HL-60 (cell line): ENCODE results near the gene PIGX.

Experiments used
- DNase-seq, 2 experiments: peaks; one replicate each; pipeline ENCODE4 v3.0.0-alpha.2; 2010 to 2020; ENCODE audit warnings: low read depth in 1 of 2, low spot score in 1 of 2
- H3K27ac ChIP-seq: fragments of 250-450 bp; sonication (Bioruptor Pico); replicated peaks from 2 replicates; pipeline ENCODE4 v1.5.1; 2020; ENCODE audit warnings: mild to moderate bottlenecking, moderate library complexity
- H3K27me3 ChIP-seq: fragments of 250-450 bp; sonication (Bioruptor Pico); 2 replicates; pipeline ENCODE4 v1.5.1; 2021; ENCODE audit warnings: mild to moderate bottlenecking, moderate library complexity; ENCODE audit not compliant: insufficient read depth, poor library complexity, severe bottlenecking
- H3K4me3 ChIP-seq: replicated peaks from 2 replicates; pipeline ENCODE4 v1.5.1; 2011; ENCODE audit warnings: mild to moderate bottlenecking, control low read depth, low read length; ENCODE audit not compliant: insufficient read depth
- GABPA ChIP-seq: IDR thresholded peaks from 2 replicates; pipeline ENCODE4 v1.6.1; 2012; ENCODE audit warnings: low read depth
- POLR2AphosphoS5 ChIP-seq: IDR thresholded peaks from 2 replicates; pipeline ENCODE4 v1.6.1; 2012; ENCODE audit warnings: low read depth
- SPI1 ChIP-seq: IDR thresholded peaks from 2 replicates; pipeline ENCODE4 v1.6.1; 2012; ENCODE audit warnings: low read depth, mild to moderate bottlenecking, borderline replicate concordance
- TF ChIP-seq, protein P1 (sequence below): IDR thresholded peaks from 2 replicates; pipeline ENCODE4 v1.6.1; 2012; ENCODE audit warnings: low read depth; ENCODE audit not compliant: insufficient replicate concordance
- TF ChIP-seq, protein P2 (sequence below): IDR thresholded peaks from one replicate; pipeline ENCODE4 v1.5.1; 2011; ENCODE audit warnings: low read length, control low read depth, inconsistent platforms; ENCODE audit not compliant: insufficient read depth

PIGX gene

GRCh38 chr3:196765454-196765853 lies 53.3 kb downstream of the PIGX start:
- Histone ChIP-seq H3K27me3 (no peaks in the 10 kb centered on the region), H3K27ac (no peak overlapping the region), H3K4me3 (no peak overlapping the region)
- DNase-seq, result no peak
- no peak for TF ChIP-seq SPI1
- TF ChIP-seq, protein P1, sequence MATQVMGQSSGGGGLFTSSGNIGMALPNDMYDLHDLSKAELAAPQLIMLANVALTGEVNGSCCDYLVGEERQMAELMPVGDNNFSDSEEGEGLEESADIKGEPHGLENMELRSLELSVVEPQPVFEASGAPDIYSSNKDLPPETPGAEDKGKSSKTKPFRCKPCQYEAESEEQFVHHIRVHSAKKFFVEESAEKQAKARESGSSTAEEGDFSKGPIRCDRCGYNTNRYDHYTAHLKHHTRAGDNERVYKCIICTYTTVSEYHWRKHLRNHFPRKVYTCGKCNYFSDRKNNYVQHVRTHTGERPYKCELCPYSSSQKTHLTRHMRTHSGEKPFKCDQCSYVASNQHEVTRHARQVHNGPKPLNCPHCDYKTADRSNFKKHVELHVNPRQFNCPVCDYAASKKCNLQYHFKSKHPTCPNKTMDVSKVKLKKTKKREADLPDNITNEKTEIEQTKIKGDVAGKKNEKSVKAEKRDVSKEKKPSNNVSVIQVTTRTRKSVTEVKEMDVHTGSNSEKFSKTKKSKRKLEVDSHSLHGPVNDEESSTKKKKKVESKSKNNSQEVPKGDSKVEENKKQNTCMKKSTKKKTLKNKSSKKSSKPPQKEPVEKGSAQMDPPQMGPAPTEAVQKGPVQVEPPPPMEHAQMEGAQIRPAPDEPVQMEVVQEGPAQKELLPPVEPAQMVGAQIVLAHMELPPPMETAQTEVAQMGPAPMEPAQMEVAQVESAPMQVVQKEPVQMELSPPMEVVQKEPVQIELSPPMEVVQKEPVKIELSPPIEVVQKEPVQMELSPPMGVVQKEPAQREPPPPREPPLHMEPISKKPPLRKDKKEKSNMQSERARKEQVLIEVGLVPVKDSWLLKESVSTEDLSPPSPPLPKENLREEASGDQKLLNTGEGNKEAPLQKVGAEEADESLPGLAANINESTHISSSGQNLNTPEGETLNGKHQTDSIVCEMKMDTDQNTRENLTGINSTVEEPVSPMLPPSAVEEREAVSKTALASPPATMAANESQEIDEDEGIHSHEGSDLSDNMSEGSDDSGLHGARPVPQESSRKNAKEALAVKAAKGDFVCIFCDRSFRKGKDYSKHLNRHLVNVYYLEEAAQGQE, result no peak
- TF ChIP-seq, protein P2, sequence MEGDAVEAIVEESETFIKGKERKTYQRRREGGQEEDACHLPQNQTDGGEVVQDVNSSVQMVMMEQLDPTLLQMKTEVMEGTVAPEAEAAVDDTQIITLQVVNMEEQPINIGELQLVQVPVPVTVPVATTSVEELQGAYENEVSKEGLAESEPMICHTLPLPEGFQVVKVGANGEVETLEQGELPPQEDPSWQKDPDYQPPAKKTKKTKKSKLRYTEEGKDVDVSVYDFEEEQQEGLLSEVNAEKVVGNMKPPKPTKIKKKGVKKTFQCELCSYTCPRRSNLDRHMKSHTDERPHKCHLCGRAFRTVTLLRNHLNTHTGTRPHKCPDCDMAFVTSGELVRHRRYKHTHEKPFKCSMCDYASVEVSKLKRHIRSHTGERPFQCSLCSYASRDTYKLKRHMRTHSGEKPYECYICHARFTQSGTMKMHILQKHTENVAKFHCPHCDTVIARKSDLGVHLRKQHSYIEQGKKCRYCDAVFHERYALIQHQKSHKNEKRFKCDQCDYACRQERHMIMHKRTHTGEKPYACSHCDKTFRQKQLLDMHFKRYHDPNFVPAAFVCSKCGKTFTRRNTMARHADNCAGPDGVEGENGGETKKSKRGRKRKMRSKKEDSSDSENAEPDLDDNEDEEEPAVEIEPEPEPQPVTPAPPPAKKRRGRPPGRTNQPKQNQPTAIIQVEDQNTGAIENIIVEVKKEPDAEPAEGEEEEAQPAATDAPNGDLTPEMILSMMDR, result no peak
- TF ChIP-seq GABPA, result no peak

- H3K27me3 ChIP-seq, result no peaks in the 10 kb centered on the region
- no peak for DNase-seq
- no peak overlapping the region for H3K27ac ChIP-seq
- TF ChIP-seq, protein P2, result no peak
- TF ChIP-seq, protein P1, result no peak
- TF ChIP-seq GABPA (no peak), SPI1 (no peak), POLR2AphosphoS5 (no peak)
- no peak overlapping the region for H3K4me3 ChIP-seq
Observed at GRCh38 chr3:196771067-196771466, 58.9 kb downstream of the PIGX start.

DNA sequence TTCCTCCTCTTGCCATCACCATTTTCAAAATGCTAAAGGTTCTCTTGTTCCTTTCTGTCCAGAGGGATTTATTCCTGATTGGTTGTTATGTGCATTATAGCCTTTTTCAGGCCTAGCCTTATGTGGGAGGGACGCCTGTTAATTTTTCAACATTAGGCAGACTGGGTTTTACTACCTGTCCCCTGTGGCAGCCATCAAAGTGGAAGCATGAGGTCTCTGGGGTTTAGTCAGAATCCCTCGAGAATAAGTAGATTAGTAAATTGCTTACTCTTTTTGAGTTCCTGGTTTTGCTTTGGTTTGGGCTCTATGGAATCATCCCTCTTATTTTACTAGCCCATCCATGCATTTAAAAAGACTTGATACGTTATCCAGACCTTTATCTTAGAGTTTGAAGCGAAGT lies 59.9 kb downstream of the PIGX start:
- no peak overlapping the region for H3K27ac ChIP-seq
- no peak overlapping the region for H3K4me3 ChIP-seq
- TF ChIP-seq GABPA (no peak), SPI1 (no peak), POLR2AphosphoS5 (no peak)
- TF ChIP-seq, protein P1, result no peak
- TF ChIP-seq, protein P2, result no peak
- DNase-seq, result no peak
- H3K27me3 ChIP-seq, result no peaks in the 10 kb centered on the region
